Upper lobe of right lung (tissue), 1 donor: ENCODE measurements around the gene NLGN2. TPM values are rescaled to one million over a fixed set of nuclear protein-coding genes. Genes with fewer than 3 reads are reported as not detected.

Experiments used
- ATAC-seq: fragments of 200-7000 bp; cut with Tn5 transposase; one replicate; pipeline ENCODE4 v1.9.1; 2020; ENCODE audit warnings: mild to moderate bottlenecking, moderate library complexity
- DNase-seq: peaks from one replicate; pipeline ENCODE4 v3.0.0-alpha.2; 2020
- H3K27ac ChIP-seq: fragments of 200-600 bp; one replicate; pipeline ENCODE4 v1.8.0; 2022
- H3K27me3 ChIP-seq: fragments of 200-600 bp; one replicate; pipeline ENCODE4 v1.8.0; 2022; ENCODE audit warnings: mild to moderate bottlenecking
- H3K36me3 ChIP-seq: fragments of 200-600 bp; one replicate; pipeline ENCODE4 v1.8.0; 2022
- H3K4me1 ChIP-seq: fragments of 200-600 bp; one replicate; pipeline ENCODE4 v1.8.0; 2022
- H3K4me3 ChIP-seq: fragments of 200-600 bp; one replicate; pipeline ENCODE4 v1.8.0; 2022; ENCODE audit warnings: mild to moderate bottlenecking
- H3K9me3 ChIP-seq: fragments of 200-600 bp; one replicate; pipeline ENCODE4 v1.8.0; 2022
- intact Hi-C: fragments of 100-400 bp; cut with DNase I; formaldehyde crosslinking; loops from one replicate; pipeline ENCODE4 v1.11.0; 2022
- total RNA-seq: library from RNA; stranded (reverse); fragmentation: NEBNext Ultra II Directional; extraction: Animal tissue kit (Norgen Biotek cat#: 25700); gene quantifications from one replicate; pipeline ENCODE4 v1.2.1, GENCODE V29; 2021
- TF ChIP-seq, protein P1 (sequence below): fragments of 200-600 bp; IDR thresholded peaks from one replicate; pipeline ENCODE4 v1.8.0; 2022; ENCODE audit warnings: antibody characterized with exemption
- donor health status: DM: no; HTN: yes; CAD: no; lungs with severe emphysema.

NLGN2 gene
- total RNA-seq, 1 donor from 2014 or later: 11.7 TPM

DNA sequence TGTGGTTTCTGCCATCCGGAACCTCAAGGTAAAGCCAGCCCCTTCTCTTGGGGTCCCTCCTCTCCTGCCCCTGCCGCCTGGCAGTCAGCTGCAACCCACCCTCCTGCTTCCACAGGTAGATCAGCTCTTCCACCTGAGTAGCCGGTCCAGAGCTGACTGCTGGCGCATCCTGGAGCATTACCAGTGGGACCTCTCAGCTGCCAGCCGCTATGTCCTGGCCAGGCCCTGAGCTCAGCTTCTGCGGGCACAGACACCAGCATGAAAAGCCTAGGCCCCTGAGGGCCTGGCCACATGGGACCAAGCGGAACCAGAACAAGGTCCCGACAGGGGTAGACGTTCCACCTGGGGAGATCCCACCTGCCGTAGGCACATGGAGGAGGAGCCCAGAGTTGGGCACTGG lies 18.8 kb upstream of the NLGN2 start:
- no peak overlapping the region for H3K4me3 ChIP-seq
- no peaks in the 10 kb centered on the region for H3K9me3 ChIP-seq
- no peak overlapping the region for H3K27ac ChIP-seq
- H3K27me3 ChIP-seq: no peaks in the 10 kb centered on the region
- intact Hi-C loops: no loop called here
- ATAC-seq (no peak), DNase-seq (no peak)
- peaks cover 17% of the 10 kb centered on the region for H3K36me3 ChIP-seq
- TF ChIP-seq, protein P1, sequence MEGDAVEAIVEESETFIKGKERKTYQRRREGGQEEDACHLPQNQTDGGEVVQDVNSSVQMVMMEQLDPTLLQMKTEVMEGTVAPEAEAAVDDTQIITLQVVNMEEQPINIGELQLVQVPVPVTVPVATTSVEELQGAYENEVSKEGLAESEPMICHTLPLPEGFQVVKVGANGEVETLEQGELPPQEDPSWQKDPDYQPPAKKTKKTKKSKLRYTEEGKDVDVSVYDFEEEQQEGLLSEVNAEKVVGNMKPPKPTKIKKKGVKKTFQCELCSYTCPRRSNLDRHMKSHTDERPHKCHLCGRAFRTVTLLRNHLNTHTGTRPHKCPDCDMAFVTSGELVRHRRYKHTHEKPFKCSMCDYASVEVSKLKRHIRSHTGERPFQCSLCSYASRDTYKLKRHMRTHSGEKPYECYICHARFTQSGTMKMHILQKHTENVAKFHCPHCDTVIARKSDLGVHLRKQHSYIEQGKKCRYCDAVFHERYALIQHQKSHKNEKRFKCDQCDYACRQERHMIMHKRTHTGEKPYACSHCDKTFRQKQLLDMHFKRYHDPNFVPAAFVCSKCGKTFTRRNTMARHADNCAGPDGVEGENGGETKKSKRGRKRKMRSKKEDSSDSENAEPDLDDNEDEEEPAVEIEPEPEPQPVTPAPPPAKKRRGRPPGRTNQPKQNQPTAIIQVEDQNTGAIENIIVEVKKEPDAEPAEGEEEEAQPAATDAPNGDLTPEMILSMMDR: no peak
- H3K4me1 ChIP-seq: peaks cover 8% of the 10 kb centered on the region

GRCh38 chr17:7389924-7390910 lies 17.4 kb upstream of the NLGN2 start:
- no peak for ATAC-seq
- peaks cover 17% of the 10 kb centered on the region for H3K36me3 ChIP-seq
- no peak for DNase-seq

GRCh38 chr17:7391307-7391706 lies 16.3 kb upstream of the NLGN2 start:
- Histone ChIP-seq H3K4me3 (no peak overlapping the region), H3K9me3 (no peaks in the 10 kb centered on the region), H3K27me3 (no peaks in the 10 kb centered on the region), H3K4me1 (peaks cover 7% of the 10 kb centered on the region), H3K36me3 (peaks cover 17% of the 10 kb centered on the region), H3K27ac (no peak overlapping the region)
- TF ChIP-seq, protein P1: no peak
- intact Hi-C loops: no loop called here
- ATAC-seq (no peak), DNase-seq (no peak)

More at GRCh38 chr17:7389924-7390910, 17.4 kb upstream of the NLGN2 start:
- TF ChIP-seq, protein P1: no peak
- Histone ChIP-seq H3K4me3 (no peak overlapping the region), H3K9me3 (no peaks in the 10 kb centered on the region), H3K4me1 (peaks cover 7% of the 10 kb centered on the region), H3K27ac (no peak overlapping the region), H3K27me3 (no peaks in the 10 kb centered on the region)
- intact Hi-C loops: no loop called here

- intact Hi-C loops: no loop called here
- TF ChIP-seq, protein P1: no peak
- Histone ChIP-seq H3K27me3 (no peaks in the 10 kb centered on the region), H3K9me3 (no peaks in the 10 kb centered on the region), H3K27ac (peak overlapping the region; percentile 92), H3K36me3 (peaks cover 17% of the 10 kb centered on the region), H3K4me1 (peaks cover 7% of the 10 kb centered on the region), H3K4me3 (peak overlapping the region; percentile 76)
- ATAC-seq (no peak), DNase-seq (no peak)
Measured at GRCh38 chr17:7392696-7393612, 14.7 kb upstream of the NLGN2 start.

DNA sequence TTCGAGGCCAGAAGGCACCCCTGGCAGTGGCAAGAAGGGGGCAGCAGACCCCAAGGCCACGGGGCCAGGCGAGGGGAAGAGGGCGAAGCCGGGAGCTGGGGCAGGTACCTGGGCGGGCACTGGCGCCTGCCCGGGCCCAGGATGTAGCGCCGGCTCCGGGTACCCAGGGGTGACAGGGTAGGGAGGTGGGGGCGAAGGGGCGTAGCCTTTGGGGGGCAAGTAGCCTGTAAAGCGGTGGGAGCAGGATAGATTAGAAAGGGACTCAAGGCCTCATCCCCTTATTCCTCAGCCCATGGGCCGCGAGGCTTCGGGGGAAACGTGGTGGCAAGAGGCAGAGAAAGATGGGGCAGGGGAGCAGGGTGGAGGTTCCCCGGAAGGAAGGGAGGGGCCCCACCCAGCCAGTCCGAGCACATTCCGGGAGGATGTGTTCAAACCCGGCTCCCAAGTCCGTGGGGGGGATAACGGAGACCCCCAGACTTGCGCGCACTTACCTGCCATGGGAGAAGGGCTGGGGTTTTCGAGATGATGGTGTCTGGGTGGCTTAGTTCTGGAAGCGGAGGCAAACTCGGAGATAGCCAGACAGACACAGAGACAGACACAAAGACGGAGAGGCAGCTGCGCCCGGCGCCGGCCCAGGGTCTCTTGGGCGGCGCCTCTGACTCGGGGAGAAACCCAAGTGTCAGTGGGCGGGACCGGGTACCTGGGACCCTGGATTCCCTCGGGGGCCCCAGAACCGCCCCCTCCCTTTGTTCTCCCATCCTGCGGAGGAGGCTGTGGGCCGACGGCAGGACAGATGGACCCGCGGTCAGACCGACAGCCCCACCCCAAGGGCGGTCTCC lies 13.8 kb upstream of the NLGN2 start:
- Histone ChIP-seq H3K27ac (peak overlapping the region; percentile 92), H3K4me3 (peak overlapping the region; percentile 76), H3K27me3 (no peaks in the 10 kb centered on the region), H3K36me3 (peaks cover 11% of the 10 kb centered on the region), H3K9me3 (no peaks in the 10 kb centered on the region), H3K4me1 (peaks cover 7% of the 10 kb centered on the region)
- TF ChIP-seq, protein P1: no peak
- intact Hi-C loops: no loop called here
- DNase-seq (no peak), ATAC-seq (peak; percentile 14)
